ENCODE data around the gene SGCE.

GRCh38 chr7:94562525-94562924 lies 93.4 kb downstream of the SGCE start:
- TF ChIP-seq, protein P1, sequence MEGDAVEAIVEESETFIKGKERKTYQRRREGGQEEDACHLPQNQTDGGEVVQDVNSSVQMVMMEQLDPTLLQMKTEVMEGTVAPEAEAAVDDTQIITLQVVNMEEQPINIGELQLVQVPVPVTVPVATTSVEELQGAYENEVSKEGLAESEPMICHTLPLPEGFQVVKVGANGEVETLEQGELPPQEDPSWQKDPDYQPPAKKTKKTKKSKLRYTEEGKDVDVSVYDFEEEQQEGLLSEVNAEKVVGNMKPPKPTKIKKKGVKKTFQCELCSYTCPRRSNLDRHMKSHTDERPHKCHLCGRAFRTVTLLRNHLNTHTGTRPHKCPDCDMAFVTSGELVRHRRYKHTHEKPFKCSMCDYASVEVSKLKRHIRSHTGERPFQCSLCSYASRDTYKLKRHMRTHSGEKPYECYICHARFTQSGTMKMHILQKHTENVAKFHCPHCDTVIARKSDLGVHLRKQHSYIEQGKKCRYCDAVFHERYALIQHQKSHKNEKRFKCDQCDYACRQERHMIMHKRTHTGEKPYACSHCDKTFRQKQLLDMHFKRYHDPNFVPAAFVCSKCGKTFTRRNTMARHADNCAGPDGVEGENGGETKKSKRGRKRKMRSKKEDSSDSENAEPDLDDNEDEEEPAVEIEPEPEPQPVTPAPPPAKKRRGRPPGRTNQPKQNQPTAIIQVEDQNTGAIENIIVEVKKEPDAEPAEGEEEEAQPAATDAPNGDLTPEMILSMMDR (IDR thresholded peaks at IDR 0.05; ENCODE audit: poor library complexity), result no peak
- no peak for TF ChIP-seq EZH2 (IDR thresholded peaks at IDR 0.05; ENCODE audit: borderline replicate concordance)
- TF ChIP-seq EZH2phosphoT487 (IDR thresholded peaks at IDR 0.05; ENCODE audit: low read depth, severe bottlenecking, unreplicated experiment), result no peak

All from hepatocyte (in vitro differentiated cells).